ENCODE results near the gene CNTD1. TPM values are rescaled to one million over a fixed set of nuclear protein-coding genes. Genes with fewer than 3 reads are reported as not detected.
A peak's percentile ranks its signal among the peaks of the same experiment; 100 is the strongest.

CNTD1 gene
- total and polyA plus RNA-seq, 2 donors (not counting 1 experiment from before 2014, with no cell fraction given) = 0.14 to 0.66 TPM

- H3K4me2 ChIP-seq (ENCODE audit: extremely low read depth, insufficient read depth, low read length) = no peak overlapping the region
- H3K4me1 ChIP-seq (ENCODE audit: control insufficient read depth, extremely low read depth, insufficient read depth, low read length) = peaks cover 4% of the 10 kb centered on the region
- H4K20me1 ChIP-seq (ENCODE audit: control insufficient read depth, extremely low read depth, insufficient read depth, low read length) = no peaks in the 10 kb centered on the region
- TF ChIP-seq CTCF (conservative IDR thresholded peaks at IDR 0.05 in 1 of 2, IDR thresholded peaks at IDR 0.05 in 1 of 2; ENCODE audit: low read depth in 1 of 2, low read length in 2 of 2) = no peak
- no peak for TF ChIP-seq EZH2 (IDR thresholded peaks at IDR 0.05; ENCODE audit: low read length, missing control alignments)
- no peaks in the 10 kb centered on the region for H3K9me3 ChIP-seq (ENCODE audit: control insufficient read depth, insufficient read depth, low read depth, low read length)
- DNase-seq (ENCODE audit: low read depth in 2 of 2) = no peak
- H2AFZ ChIP-seq (ENCODE audit: low read length) = no peak overlapping the region
- no peaks in the 10 kb centered on the region for H3K36me3 ChIP-seq (ENCODE audit: control insufficient read depth, insufficient read depth, low read length)
- H3K27ac ChIP-seq (ENCODE audit: insufficient read depth, low read length) = no peak overlapping the region
- H3K79me2 ChIP-seq (ENCODE audit: control insufficient read depth, insufficient read depth, low read length) = no peaks in the 10 kb centered on the region
- H3K4me3 ChIP-seq (replicated peaks in 1 of 4; ENCODE audit: control extremely low read depth in 1 of 4, insufficient read depth in 1 of 4, low read depth in 3 of 4, low read length in 4 of 4) = no peak overlapping the region
- no peaks in the 10 kb centered on the region for H3K27me3 ChIP-seq (ENCODE audit: control insufficient read depth, insufficient read depth, low read length)
- H3K9ac ChIP-seq (ENCODE audit: insufficient read depth, low read length) = no peak overlapping the region
Measured at GRCh38 chr17:42806249-42806648, 7.6 kb downstream of the CNTD1 start.

GRCh38 chr17:42809250-42809649, 10.6 kb downstream of the CNTD1 start:
- H3K4me1 ChIP-seq (ENCODE audit: control insufficient read depth, extremely low read depth, insufficient read depth, low read length) = peaks cover 4% of the 10 kb centered on the region
- TF ChIP-seq CTCF (conservative IDR thresholded peaks at IDR 0.05 in 1 of 2, IDR thresholded peaks at IDR 0.05 in 1 of 2; ENCODE audit: low read depth in 1 of 2, low read length in 2 of 2) (no peak), EZH2 (IDR thresholded peaks at IDR 0.05; ENCODE audit: low read length, missing control alignments) (no peak)

GRCh38 chr17:42814633-42815399, 16.2 kb downstream of the CNTD1 start:
- H3K9me3 ChIP-seq (ENCODE audit: control insufficient read depth, insufficient read depth, low read depth, low read length) = no peaks in the 10 kb centered on the region
- H3K27ac ChIP-seq (ENCODE audit: insufficient read depth, low read length) = no peak overlapping the region
- H3K4me2 ChIP-seq (ENCODE audit: extremely low read depth, insufficient read depth, low read length) = no peak overlapping the region

More at GRCh38 chr17:42809250-42809649, 10.6 kb downstream of the CNTD1 start:
- no peaks in the 10 kb centered on the region for H3K27me3 ChIP-seq (ENCODE audit: control insufficient read depth, insufficient read depth, low read length)
- no peak overlapping the region for H3K4me3 ChIP-seq (replicated peaks in 1 of 4; ENCODE audit: control extremely low read depth in 1 of 4, insufficient read depth in 1 of 4, low read depth in 3 of 4, low read length in 4 of 4)
- H3K9me3 ChIP-seq (ENCODE audit: control insufficient read depth, insufficient read depth, low read depth, low read length) = no peaks in the 10 kb centered on the region
- no peak overlapping the region for H3K9ac ChIP-seq (ENCODE audit: insufficient read depth, low read length)
- peak; percentile 77 to 85 for DNase-seq (ENCODE audit: low read depth in 2 of 2)
- H4K20me1 ChIP-seq (ENCODE audit: control insufficient read depth, extremely low read depth, insufficient read depth, low read length) = no peaks in the 10 kb centered on the region
- no peak overlapping the region for H3K4me2 ChIP-seq (ENCODE audit: extremely low read depth, insufficient read depth, low read length)
- H3K36me3 ChIP-seq (ENCODE audit: control insufficient read depth, insufficient read depth, low read length) = peaks cover 2% of the 10 kb centered on the region
- no peaks in the 10 kb centered on the region for H3K79me2 ChIP-seq (ENCODE audit: control insufficient read depth, insufficient read depth, low read length)
- no peak overlapping the region for H3K27ac ChIP-seq (ENCODE audit: insufficient read depth, low read length)
- H2AFZ ChIP-seq (ENCODE audit: low read length) = no peak overlapping the region

More at GRCh38 chr17:42814633-42815399, 16.2 kb downstream of the CNTD1 start:
- Histone ChIP-seq H2AFZ (ENCODE audit: low read length) (no peak overlapping the region), H3K4me1 (ENCODE audit: control insufficient read depth, extremely low read depth, insufficient read depth, low read length) (no peaks in the 10 kb centered on the region), H3K4me3 (replicated peaks in 1 of 4; ENCODE audit: control extremely low read depth in 1 of 4, insufficient read depth in 1 of 4, low read depth in 3 of 4, low read length in 4 of 4) (no peak overlapping the region), H3K9ac (ENCODE audit: insufficient read depth, low read length) (no peak overlapping the region), H3K36me3 (ENCODE audit: control insufficient read depth, insufficient read depth, low read length) (peaks cover 16% of the 10 kb centered on the region), H3K79me2 (ENCODE audit: control insufficient read depth, insufficient read depth, low read length) (no peaks in the 10 kb centered on the region), H4K20me1 (ENCODE audit: control insufficient read depth, extremely low read depth, insufficient read depth, low read length) (no peaks in the 10 kb centered on the region), H3K27me3 (ENCODE audit: control insufficient read depth, insufficient read depth, low read length) (no peaks in the 10 kb centered on the region)
- TF ChIP-seq CTCF (conservative IDR thresholded peaks at IDR 0.05 in 1 of 2, IDR thresholded peaks at IDR 0.05 in 1 of 2; ENCODE audit: low read depth in 1 of 2, low read length in 2 of 2) (no peak), EZH2 (IDR thresholded peaks at IDR 0.05; ENCODE audit: low read length, missing control alignments) (no peak)
- DNase-seq (ENCODE audit: low read depth in 2 of 2) = peak; percentile 83 to 98

Data from fibroblast of lung (primary cell).